Activated naive CD4-positive, alpha-beta T cell treated with anti-CD3 and anti-CD28 coated beads, Interleukin-2, amount 10 ng/mL, durations not matched to agents 7 days and 5 days (primary cell): ENCODE measurements around the gene POLR2L.
A peak's percentile ranks its signal among the peaks of the same experiment; 100 is the strongest.

Experiments
- CTCF ChIA-PET: fragments of 350-600 bp; sonication (Branson Sonifier 250); formaldehyde crosslinking; loops from one replicate; lab custom pipeline; 2021; ENCODE audit warnings: antibody characterized with exemption; lab: Charles Lee
- DNase-seq: peaks from one replicate; pipeline ENCODE4 v3.0.0-alpha.2; 2020
- H3K27ac Mint-ChIP-seq: one replicate; pipeline ENCODE4 v1.8.0; 2021; ENCODE audit warnings: mild to moderate bottlenecking, moderate library complexity, mixed read lengths
- H3K27me3 Mint-ChIP-seq: one replicate; pipeline ENCODE4 v1.8.0; 2021; ENCODE audit warnings: mild to moderate bottlenecking, mixed read lengths
- H3K36me3 Mint-ChIP-seq: one replicate; pipeline ENCODE4 v1.8.0; 2021; ENCODE audit warnings: mixed read lengths
- H3K4me1 Mint-ChIP-seq: one replicate; pipeline ENCODE4 v1.8.0; 2021; ENCODE audit warnings: mixed read lengths
- H3K4me3 Mint-ChIP-seq: one replicate; pipeline ENCODE4 v1.8.0; 2021; ENCODE audit warnings: mild to moderate bottlenecking, moderate library complexity, mixed read lengths
- H3K9me3 Mint-ChIP-seq: one replicate; pipeline ENCODE4 v1.8.0; 2021; ENCODE audit warnings: mixed read lengths

The POLR2L gene

DNA sequence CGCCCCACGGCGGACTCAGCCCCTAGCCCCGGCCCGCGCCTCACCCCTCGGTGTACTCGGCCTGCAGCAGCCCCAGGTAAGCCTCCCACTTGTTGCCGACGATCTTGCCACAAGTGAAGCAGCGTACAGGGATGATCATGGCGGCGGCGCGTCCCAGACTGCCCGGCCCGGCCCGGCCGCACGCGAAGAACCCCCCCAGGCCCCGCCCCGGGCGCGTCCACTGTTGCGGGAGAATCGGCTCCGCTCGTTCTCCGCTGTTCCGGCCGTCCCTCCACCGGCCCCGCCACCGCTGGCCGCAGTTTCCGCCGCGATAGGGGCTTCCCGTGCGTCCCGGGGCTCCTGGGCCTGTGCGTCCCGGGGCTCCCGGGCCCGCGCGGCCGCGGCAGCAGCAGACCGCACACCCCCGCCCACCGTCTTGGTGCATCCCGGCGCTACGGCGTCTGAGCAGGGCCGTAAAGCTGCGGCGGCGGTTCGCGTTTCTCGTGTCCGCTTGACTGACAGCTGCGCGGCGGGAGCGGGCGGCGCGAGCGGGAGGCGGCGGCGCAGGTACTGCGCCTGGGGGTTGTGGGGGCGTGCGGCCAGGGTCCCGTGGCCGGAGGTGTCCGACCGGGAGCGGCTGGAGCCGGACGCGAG, at the start of gene POLR2L, which contains the start of gene TSPAN4:
Gene POLR2L, minus strand, starts transcription at position 160 of the 633 bp plus-strand sequence. Its CDS starts 21 bp downstream, at position 139.
Gene TSPAN4, plus strand, starts transcription at position 483 of the 633 bp plus-strand sequence. CDS start 7,453 bp downstream, outside the sequence.
- Mint-ChIP-seq H3K4me3 (peak within 1 kb of the TSS; percentile 85), H3K27me3 (peaks cover 36% of the 10 kb centered on the region), H3K36me3 (peaks cover 9% of the 10 kb centered on the region), H3K4me1 (peaks cover 32% of the 10 kb centered on the region), H3K9me3 (no peaks in the 10 kb centered on the region), H3K27ac (peak within 1 kb of the TSS; percentile 84)
- DNase-seq, result peak; percentile 90
- CTCF ChIA-PET, result no interaction called here

DNA sequence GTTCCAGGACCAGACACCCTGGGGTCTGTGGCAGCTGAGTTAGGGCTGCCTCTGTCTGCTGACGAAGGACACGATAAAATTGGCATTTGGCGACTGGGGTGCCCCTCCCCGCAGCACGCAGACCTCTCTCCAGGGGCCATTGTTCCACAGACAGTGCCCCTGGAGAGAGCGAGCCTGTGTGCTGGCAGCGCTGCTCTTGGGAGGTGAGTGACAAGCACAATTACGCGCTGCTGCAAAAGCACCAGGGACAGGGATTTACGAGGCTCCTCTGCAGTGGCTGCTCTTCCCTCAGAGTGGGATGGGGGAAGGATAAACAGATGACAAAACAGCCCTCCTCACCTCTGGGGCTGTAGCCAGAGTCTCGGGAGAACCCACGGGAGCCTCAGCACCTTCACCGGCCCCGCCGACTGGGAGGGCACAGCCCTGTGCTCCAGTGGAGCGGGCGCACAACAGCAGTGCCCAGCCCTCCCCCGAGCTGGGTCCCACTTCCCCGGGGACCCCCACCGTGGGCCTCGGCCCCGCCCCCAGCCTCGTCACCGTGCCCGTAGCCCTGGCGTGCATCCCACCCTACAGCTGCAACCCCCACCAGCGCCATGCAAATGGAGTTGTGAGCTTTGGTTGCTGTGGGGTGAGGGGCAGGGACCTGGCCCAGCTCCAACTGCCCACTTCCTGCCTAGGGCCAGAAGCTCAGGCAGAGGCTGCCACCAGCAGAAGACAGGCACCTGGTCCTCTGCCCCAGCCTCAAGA, 48.6 kb upstream of the POLR2L start:
- no peak for DNase-seq
- H3K4me3 Mint-ChIP-seq, result no peak overlapping the region
- H3K27me3 Mint-ChIP-seq, result no peaks in the 10 kb centered on the region
- CTCF ChIA-PET, result no interaction called here
- no peaks in the 10 kb centered on the region for H3K4me1 Mint-ChIP-seq
- H3K9me3 Mint-ChIP-seq, result no peaks in the 10 kb centered on the region
- H3K27ac Mint-ChIP-seq, result no peak overlapping the region
- no peaks in the 10 kb centered on the region for H3K36me3 Mint-ChIP-seq

DNA sequence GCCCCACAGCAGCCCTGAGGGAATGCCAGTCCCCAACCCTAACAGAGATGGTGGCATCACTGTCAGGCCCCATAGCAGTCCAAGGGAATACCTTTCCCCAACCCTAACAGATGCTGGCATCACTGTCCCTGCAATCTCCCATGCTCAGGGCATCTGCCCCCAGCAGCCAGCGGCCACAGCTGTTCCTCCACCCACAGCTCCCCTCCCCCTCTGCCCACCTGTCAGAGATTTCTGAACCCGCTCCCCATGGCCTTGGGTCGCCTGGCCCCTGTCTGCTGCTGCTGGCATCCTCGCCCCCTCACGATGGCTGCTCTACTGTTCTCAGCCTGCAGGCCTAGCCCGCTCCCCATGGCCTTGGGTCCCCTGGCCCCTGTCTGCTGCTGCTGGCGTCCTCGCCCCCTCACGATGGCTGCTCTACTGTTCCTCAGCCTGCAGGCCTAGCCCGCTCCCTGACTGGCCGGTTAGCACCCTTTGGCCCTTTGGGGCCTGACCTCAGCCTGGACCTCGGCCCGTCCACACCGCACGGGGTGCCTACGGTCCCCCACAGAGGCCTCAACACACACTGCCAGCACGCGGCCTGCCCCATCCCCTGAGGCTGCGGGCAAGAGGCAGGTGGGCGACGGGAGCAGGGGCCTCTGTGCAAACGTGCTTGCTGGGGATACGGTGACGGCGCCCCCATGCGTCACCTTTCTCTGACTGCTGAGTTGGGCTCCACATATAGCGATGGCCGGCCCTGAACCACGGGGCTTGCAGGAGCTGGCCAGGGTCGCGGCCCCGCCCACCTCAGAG, 47.6 kb upstream of the POLR2L start:
- H3K27ac Mint-ChIP-seq, result no peak overlapping the region
- CTCF ChIA-PET, result no interaction called here

DNA sequence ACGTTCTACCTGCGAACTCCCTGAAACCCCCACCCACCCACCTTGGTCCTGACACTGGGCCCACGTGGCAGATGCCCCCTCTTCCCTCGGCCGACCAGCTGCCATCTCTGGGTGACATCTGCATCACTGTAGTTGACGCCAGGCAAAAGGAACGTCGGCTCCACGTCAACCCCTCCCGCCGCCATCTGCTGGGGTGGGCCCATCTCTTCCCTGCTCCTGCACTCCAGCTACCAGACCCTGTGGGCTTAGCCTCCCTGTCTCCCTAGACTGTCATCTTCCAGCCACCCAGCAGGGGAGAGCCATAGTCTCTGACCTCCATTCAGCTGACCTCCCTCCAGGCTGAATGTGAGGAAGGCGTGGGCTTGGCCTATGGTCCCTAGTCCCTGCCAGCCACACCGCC, 46.9 kb upstream of the POLR2L start:
- H3K27me3 Mint-ChIP-seq, result no peaks in the 10 kb centered on the region
- no peaks in the 10 kb centered on the region for H3K4me1 Mint-ChIP-seq
- DNase-seq, result no peak
- CTCF ChIA-PET, result no interaction called here
- H3K36me3 Mint-ChIP-seq, result no peaks in the 10 kb centered on the region
- no peaks in the 10 kb centered on the region for H3K9me3 Mint-ChIP-seq
- H3K4me3 Mint-ChIP-seq, result no peak overlapping the region
- peak overlapping the region; percentile 38 for H3K27ac Mint-ChIP-seq

More for the DNA sequence above, 47.6 kb upstream of the POLR2L start:
- no peaks in the 10 kb centered on the region for H3K27me3 Mint-ChIP-seq
- no peaks in the 10 kb centered on the region for H3K9me3 Mint-ChIP-seq
- H3K4me3 Mint-ChIP-seq, result no peak overlapping the region
- H3K4me1 Mint-ChIP-seq, result no peaks in the 10 kb centered on the region
- H3K36me3 Mint-ChIP-seq, result no peaks in the 10 kb centered on the region
- DNase-seq, result no peak

DNA sequence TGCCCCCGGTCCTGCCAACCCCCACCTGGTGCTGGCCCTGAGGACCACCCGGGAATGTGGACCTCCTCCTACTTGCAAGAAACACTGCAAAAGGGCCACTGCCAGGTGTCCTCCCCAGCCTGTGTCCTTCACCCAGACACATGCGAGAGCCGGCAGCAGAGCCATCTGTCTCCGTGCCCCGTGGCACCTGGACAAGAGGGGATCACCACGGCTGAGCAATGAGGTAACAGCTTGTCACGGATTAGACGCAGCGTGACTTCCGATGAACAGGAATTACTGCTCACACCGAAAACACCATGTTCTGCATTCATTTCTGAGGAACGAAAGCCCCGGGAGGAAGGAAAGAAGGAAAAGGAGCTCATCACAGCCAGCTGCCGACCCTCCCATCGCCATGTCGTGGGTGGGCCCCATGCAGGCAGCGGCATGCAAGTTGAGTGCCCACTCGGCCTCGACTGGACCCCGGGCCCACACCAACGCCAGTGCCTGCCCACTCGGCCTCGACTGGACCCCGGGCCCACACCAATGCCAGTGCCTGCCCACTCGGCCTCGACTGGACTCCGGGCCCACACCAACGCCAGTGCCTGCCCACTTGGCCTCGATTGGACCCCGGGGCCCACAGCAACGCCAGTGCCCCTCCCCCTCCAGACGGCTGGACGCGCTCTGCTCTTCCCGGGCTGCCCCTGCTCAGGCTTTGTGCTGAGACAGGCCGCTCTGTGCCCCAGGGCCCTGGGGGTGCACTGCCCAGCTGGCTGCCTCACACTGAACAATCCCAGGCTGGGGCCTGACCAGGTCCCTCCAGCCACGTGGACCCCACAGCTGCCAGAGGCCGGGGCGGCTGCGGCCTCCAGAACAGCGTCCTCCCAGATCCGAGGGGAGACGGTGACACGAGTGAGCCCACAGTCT, 46.2 kb upstream of the POLR2L start:
- H3K4me1 Mint-ChIP-seq, result no peaks in the 10 kb centered on the region
- H3K9me3 Mint-ChIP-seq, result no peaks in the 10 kb centered on the region
- H3K27me3 Mint-ChIP-seq, result no peaks in the 10 kb centered on the region
- no peak overlapping the region for H3K27ac Mint-ChIP-seq
- H3K4me3 Mint-ChIP-seq, result no peak overlapping the region
- CTCF ChIA-PET, result no interaction called here
- no peak for DNase-seq
- no peaks in the 10 kb centered on the region for H3K36me3 Mint-ChIP-seq

DNA sequence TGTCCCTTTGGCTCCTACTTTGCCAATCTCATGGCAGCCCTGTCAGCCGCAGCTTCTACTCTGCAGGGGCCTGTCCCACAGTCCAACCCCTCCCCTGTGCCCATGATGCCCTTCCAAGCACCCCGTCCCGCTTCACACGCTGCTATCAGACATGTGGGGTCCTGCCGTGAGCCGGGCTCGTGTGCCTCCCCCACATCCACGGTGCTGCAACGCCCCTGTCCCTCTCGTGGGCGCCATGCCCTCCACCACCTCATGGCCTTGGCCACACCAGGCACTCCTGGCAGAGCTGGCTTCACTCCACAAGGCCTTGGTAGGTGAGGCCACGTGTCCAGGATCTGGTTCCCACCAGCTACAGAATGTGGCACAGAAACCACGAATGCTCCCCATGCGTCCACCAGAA, 45.3 kb upstream of the POLR2L start:
- DNase-seq, result no peak
- Mint-ChIP-seq H3K36me3 (peaks cover under 1% of the 10 kb centered on the region), H3K9me3 (no peaks in the 10 kb centered on the region), H3K27me3 (no peaks in the 10 kb centered on the region), H3K4me1 (no peaks in the 10 kb centered on the region), H3K27ac (no peak overlapping the region), H3K4me3 (no peak overlapping the region)
- CTCF ChIA-PET, result no interaction called here

DNA sequence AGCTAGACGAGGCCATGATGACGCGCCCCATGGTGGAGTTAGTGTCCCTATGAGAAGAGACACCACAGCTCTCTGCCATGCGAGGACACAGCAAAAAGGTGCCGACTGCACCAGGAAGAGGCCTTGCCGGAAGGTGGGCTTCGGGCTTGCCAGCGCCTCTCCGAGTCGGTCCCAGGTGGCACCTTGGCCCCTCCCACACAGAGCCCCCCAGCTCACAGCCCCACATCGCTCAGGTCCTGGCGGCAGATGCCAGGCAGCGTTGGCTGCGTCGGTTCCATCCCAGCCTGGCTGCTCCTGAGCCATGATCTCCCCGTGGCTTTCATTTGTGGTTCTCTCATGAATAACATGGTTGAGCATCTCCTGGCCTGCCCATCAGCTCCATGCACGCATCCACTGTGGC, 44.2 kb upstream of the POLR2L start:
- H3K36me3 Mint-ChIP-seq, result peaks cover 5% of the 10 kb centered on the region
- H3K27ac Mint-ChIP-seq, result no peak overlapping the region
- DNase-seq, result no peak
- CTCF ChIA-PET, result no interaction called here
- no peaks in the 10 kb centered on the region for H3K27me3 Mint-ChIP-seq
- H3K9me3 Mint-ChIP-seq, result no peaks in the 10 kb centered on the region
- H3K4me1 Mint-ChIP-seq, result no peaks in the 10 kb centered on the region
- no peak overlapping the region for H3K4me3 Mint-ChIP-seq

DNA sequence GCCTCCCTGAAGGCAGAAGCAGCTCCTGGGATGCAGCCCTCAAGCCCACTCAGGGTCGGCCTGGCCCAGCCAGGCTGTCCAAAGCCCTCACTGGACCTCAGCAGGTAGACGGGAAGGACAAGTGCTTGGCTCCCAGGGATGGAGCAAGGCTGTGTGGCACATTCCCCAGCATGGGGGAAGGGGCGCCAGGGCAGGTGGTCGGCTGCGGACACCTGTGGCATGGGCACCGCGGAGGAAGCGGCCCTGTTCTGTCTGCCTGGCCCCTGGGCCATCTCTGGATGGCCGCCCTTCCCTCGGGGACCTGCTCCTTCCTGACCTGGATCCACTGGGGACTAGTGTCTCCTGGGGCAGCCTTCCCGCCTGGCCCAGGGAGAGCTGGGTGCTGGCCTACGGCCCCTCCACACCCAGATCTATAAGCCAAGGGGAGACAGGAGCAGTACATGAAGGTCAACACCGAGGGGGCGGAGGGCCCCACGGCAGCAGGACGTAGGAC, 42.3 kb upstream of the POLR2L start:
- Mint-ChIP-seq H3K4me3 (no peak overlapping the region), H3K27me3 (no peaks in the 10 kb centered on the region), H3K36me3 (peaks cover 5% of the 10 kb centered on the region), H3K9me3 (no peaks in the 10 kb centered on the region), H3K27ac (no peak overlapping the region), H3K4me1 (no peaks in the 10 kb centered on the region)
- CTCF ChIA-PET, result no interaction called here
- DNase-seq, result no peak

DNA sequence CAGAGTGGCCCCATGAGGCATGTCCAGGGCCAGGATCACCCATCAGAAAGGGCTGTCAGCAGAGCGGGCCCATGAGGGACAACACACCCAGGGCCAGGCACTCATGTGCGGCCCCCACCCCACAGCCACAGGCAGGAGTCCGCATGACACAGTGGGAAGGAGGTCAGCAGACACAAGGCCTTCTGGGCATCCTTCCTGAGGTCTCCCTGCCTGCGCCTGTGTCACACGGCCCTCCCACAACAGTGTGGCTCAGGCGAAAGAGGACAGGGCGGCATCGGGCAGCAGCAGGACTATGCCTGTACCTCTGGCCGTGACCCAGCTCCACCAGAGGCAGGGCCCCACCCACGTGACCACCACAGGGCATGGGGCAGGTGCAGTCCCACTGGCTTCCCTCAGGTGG, 41.2 kb upstream of the POLR2L start:
- H3K27me3 Mint-ChIP-seq, result no peaks in the 10 kb centered on the region
- no peak overlapping the region for H3K4me3 Mint-ChIP-seq
- no peaks in the 10 kb centered on the region for H3K9me3 Mint-ChIP-seq
- H3K4me1 Mint-ChIP-seq, result no peaks in the 10 kb centered on the region
- H3K36me3 Mint-ChIP-seq, result peaks cover 5% of the 10 kb centered on the region
- CTCF ChIA-PET, result no interaction called here
- no peak overlapping the region for H3K27ac Mint-ChIP-seq
- no peak for DNase-seq

DNA sequence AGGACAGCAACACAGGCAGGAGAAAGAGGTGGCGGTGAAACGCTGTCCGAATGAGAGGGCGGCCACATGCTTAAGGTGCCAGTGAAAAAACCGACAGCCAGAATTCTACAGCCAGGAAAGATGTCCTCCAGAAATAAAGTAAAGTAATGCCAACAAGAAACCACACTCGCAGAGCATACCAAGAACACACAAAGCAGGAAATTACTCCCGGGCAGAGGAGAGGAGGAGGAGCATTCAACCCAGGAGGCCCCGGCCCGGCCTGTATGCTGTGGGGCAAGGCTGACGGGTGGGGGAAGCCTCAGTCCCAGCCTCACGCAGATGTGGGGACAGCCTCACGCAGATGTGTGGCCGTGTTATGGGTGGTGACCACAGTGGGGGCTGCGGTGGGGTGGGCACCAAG, 40.3 kb upstream of the POLR2L start:
- no peaks in the 10 kb centered on the region for H3K9me3 Mint-ChIP-seq
- H3K36me3 Mint-ChIP-seq, result peaks cover 7% of the 10 kb centered on the region
- no peaks in the 10 kb centered on the region for H3K27me3 Mint-ChIP-seq
- peak overlapping the region; percentile 38 for H3K27ac Mint-ChIP-seq
- CTCF ChIA-PET, result no interaction called here
- no peak for DNase-seq
- H3K4me3 Mint-ChIP-seq, result no peak overlapping the region
- no peaks in the 10 kb centered on the region for H3K4me1 Mint-ChIP-seq

DNA sequence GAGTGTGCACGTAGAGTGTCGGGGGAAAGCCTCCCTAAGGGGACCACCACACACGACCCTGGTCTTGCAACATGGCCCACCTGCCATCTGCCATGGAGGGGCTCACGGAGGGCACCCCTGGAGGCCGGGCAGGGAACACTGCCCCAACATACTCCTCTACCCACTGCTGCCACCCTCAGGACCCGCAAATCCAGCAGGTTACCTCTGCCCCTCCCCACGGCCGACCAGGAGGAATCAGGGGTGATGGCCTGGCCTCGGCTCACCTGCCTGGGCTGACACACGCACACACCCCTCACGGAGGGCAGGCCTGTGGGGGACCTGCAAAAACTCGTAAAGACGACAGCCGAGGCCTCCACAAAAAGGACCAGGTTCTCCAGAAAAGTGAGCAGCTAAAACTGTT, 38.1 kb upstream of the POLR2L start:
- H3K36me3 Mint-ChIP-seq, result peaks cover 7% of the 10 kb centered on the region
- H3K4me1 Mint-ChIP-seq, result no peaks in the 10 kb centered on the region
- CTCF ChIA-PET, result no interaction called here
- no peaks in the 10 kb centered on the region for H3K27me3 Mint-ChIP-seq
- H3K4me3 Mint-ChIP-seq, result no peak overlapping the region
- H3K9me3 Mint-ChIP-seq, result no peaks in the 10 kb centered on the region
- no peak overlapping the region for H3K27ac Mint-ChIP-seq
- no peak for DNase-seq

DNA sequence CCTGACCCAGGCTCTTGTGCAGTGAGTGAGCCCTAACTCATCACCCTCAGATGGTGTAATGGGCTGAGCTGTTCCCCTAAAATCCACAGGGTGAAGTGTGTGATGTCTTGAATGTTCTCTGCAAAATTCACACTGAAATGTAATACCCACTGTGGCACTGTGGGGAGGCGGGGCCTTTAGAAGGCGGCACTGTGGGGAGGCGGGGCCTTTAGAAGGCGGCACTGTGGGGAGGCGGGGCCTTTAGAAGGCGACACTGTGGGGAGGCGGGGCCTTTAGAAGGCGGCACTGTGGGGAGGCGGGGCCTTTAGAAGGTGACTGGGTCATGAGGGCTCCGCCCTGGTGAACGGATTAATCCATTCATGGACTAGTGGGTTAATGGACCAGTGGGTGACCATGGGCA, 35.2 kb upstream of the POLR2L start:
- Mint-ChIP-seq H3K27ac (no peak overlapping the region), H3K36me3 (peaks cover 6% of the 10 kb centered on the region), H3K4me3 (no peak overlapping the region), H3K4me1 (no peaks in the 10 kb centered on the region), H3K9me3 (no peaks in the 10 kb centered on the region), H3K27me3 (no peaks in the 10 kb centered on the region)
- CTCF ChIA-PET, result no interaction called here
- peak; percentile 44 for DNase-seq

DNA sequence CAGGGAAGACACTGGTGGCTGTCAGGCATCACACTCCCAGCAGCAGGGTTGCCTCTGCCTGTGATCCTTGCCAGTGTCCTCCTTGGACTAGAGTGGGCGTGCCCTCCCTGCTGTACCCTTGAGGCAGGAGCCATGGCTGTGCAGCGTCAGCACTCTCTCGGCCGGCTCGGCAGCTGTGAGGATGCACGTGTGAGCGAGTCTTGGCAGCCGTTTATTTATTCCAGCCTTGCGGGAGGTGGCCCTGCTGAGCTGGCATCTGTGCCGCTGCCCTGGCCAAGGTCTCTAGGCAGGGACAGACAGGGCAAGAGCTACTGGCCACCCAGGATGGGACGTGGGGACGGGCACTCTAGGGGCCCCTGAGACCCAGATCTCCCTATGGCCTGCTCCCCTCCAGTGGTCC, 34.2 kb upstream of the POLR2L start:
- Mint-ChIP-seq H3K4me3 (no peak overlapping the region), H3K27me3 (no peaks in the 10 kb centered on the region), H3K4me1 (no peaks in the 10 kb centered on the region), H3K9me3 (no peaks in the 10 kb centered on the region), H3K27ac (no peak overlapping the region), H3K36me3 (peaks cover 1% of the 10 kb centered on the region)
- CTCF ChIA-PET, result no interaction called here
- no peak for DNase-seq
